ENCODE measurements around the gene C9orf72. TPM values are rescaled to one million over a fixed set of nuclear protein-coding genes. Genes with fewer than 3 reads are reported as not detected.

Gene C9orf72
- total and polyA plus RNA-seq, 11 donors = 7.2 to 27.2 (median 13.8) TPM

- WGBS, 4 donors = 89 to 93% (median 89%) methylated on average over 4 of the region's 4 CpGs
- no peak overlapping the region for H3K4me3 ChIP-seq
- TF ChIP-seq POLR2A (IDR thresholded peaks at IDR 0.05) (no peak), CTCF (IDR thresholded peaks at IDR 0.05) (no peak)
- intact Hi-C loops (cut with DNase I) = loop anchor here in 4 of 10 donors (10.0 kb wide), 4 partner anchors 46 to 566 kb away; partner anchors contain the start of gene IFT74 (in 1 of the 4)
- no peaks in the 10 kb centered on the region for H3K9me3 ChIP-seq
- H3K27ac ChIP-seq = no peak overlapping the region
- H3K27me3 ChIP-seq = no peaks in the 10 kb centered on the region
- H3K4me1 ChIP-seq = peaks cover 0 to 2% (median 0%) of the 10 kb centered on the region in 12 donors
- H3K36me3 ChIP-seq = no peaks in the 10 kb centered on the region
- ATAC-seq (no peak), DNase-seq (no peak)
These were observed 52.3 kb downstream of the C9orf72 start for GRCh38 chr9:27520986-27521385.

GRCh38 chr9:27519466-27520465, 53.5 kb downstream of the C9orf72 start:
- no peaks in the 10 kb centered on the region for H3K36me3 ChIP-seq
- H3K4me3 ChIP-seq = no peak overlapping the region
- ATAC-seq (no peak), DNase-seq (no peak)
- 85 to 93% (median 88%) methylated on average over 10 of the region's 10 CpGs for WGBS, 4 donors
- no peaks in the 10 kb centered on the region for H3K9me3 ChIP-seq
- no peak overlapping the region for H3K27ac ChIP-seq
- peaks cover 0 to 4% (median under 1%) of the 10 kb centered on the region in 12 donors for H3K4me1 ChIP-seq
- TF ChIP-seq POLR2A (IDR thresholded peaks at IDR 0.05) (no peak), CTCF (IDR thresholded peaks at IDR 0.05) (no peak)
- H3K27me3 ChIP-seq = no peaks in the 10 kb centered on the region
- intact Hi-C loops (cut with DNase I) = loop anchor here in 4 of 10 donors (10.0 kb wide), 4 partner anchors 45 to 565 kb away; partner anchors contain the start of gene IFT74 (in 1 of the 4)

GRCh38 chr9:27518809-27519208, 54.5 kb downstream of the C9orf72 start:
- Histone ChIP-seq H3K36me3 (no peaks in the 10 kb centered on the region), H3K4me3 (no peak overlapping the region), H3K27ac (no peak overlapping the region), H3K4me1 (peaks cover 0 to 13% (median 5%) of the 10 kb centered on the region in 12 donors), H3K9me3 (no peaks in the 10 kb centered on the region), H3K27me3 (no peaks in the 10 kb centered on the region)
- DNase-seq (no peak), ATAC-seq (no peak)
- 78 to 96% (median 95%) methylated on average over 4 of the region's 4 CpGs for WGBS, 4 donors
- TF ChIP-seq POLR2A (IDR thresholded peaks at IDR 0.05) (no peak), CTCF (IDR thresholded peaks at IDR 0.05) (no peak)
- intact Hi-C loops (cut with DNase I) = no loop called here

GRCh38 chr9:27518006-27518405, 55.3 kb downstream of the C9orf72 start:
- 95 to 98% (median 96%) methylated on average over 2 of the region's 2 CpGs for WGBS, 4 donors
- H3K27ac ChIP-seq = no peak overlapping the region
- no peak overlapping the region for H3K4me3 ChIP-seq
- TF ChIP-seq POLR2A (IDR thresholded peaks at IDR 0.05) = no peak
- intact Hi-C loops (cut with DNase I) = no loop called here
- H3K27me3 ChIP-seq = no peaks in the 10 kb centered on the region
- H3K4me1 ChIP-seq = peaks cover 0 to 13% (median 5%) of the 10 kb centered on the region in 12 donors
- no peaks in the 10 kb centered on the region for H3K36me3 ChIP-seq
- ATAC-seq (no peak), DNase-seq (no peak)
- no peaks in the 10 kb centered on the region for H3K9me3 ChIP-seq
